CD4-positive, CD25-positive, alpha-beta regulatory T cell (primary cell): ENCODE measurements around the gene MAB21L3. TPM values are rescaled to one million over a fixed set of nuclear protein-coding genes. Genes with fewer than 3 reads are reported as not detected.

Experiments
- ATAC-seq, 2 donors: fragments of 150-1000 bp; cut with Tn5 transposase; one replicate each; pipeline ENCODE4 v1.10.0; 2021; ENCODE audit warnings: low read depth in 2 of 2, moderate number of reproducible peaks in 2 of 2, moderate library complexity in 1 of 2
- DNase-seq, 3 donors: peaks; one replicate each; pipeline versions ENCODE4 v3.0.0 to v3.0.0-alpha.2; 2012 to 2022; ENCODE audit warnings: mixed read lengths in 1 of 3
- H3K27ac ChIP-seq: one replicate; pipeline ENCODE4 v1.7.0; 2013; ENCODE audit warnings: mild to moderate bottlenecking, low read length; ENCODE audit not compliant: insufficient read depth, poor library complexity, severe bottlenecking
- H3K27me3 ChIP-seq: one replicate; pipeline ENCODE4 v1.7.0; 2013; ENCODE audit warnings: low read length; ENCODE audit not compliant: control insufficient read depth, insufficient read depth
- H3K36me3 ChIP-seq: one replicate; pipeline ENCODE4 v1.7.0; 2013; ENCODE audit warnings: mild to moderate bottlenecking, low read length, moderate library complexity; ENCODE audit not compliant: control insufficient read depth, insufficient read depth
- H3K4me1 ChIP-seq: 2 replicates; pipeline ENCODE4 v1.7.0; 2013; ENCODE audit warnings: mild to moderate bottlenecking, low read length; ENCODE audit not compliant: insufficient read depth, control insufficient read depth, poor library complexity, severe bottlenecking
- H3K4me3 ChIP-seq: one replicate; pipeline ENCODE4 v1.7.0; 2013; ENCODE audit warnings: low read depth, mild to moderate bottlenecking, low read length, moderate library complexity
- H3K9me3 ChIP-seq, 2 experiments: 1 replicate in 1 of 2; 2 replicates in 1 of 2; pipeline ENCODE4 v1.7.0; 2013; ENCODE audit warnings: low read length in 2 of 2, mild to moderate bottlenecking in 1 of 2, moderate library complexity in 1 of 2; ENCODE audit not compliant: control insufficient read depth in 2 of 2
- H3K27ac Mint-ChIP-seq, 3 donors: one replicate each; pipeline ENCODE4 v1.8.0; 2020 to 2022; ENCODE audit warnings: mild to moderate bottlenecking in 3 of 3, mixed read lengths in 3 of 3, moderate library complexity in 2 of 3
- H3K27me3 Mint-ChIP-seq: one replicate; pipeline ENCODE4 v1.8.0; 2022; ENCODE audit warnings: mild to moderate bottlenecking, mixed read lengths
- H3K36me3 Mint-ChIP-seq: one replicate; pipeline ENCODE4 v1.8.0; 2020; ENCODE audit warnings: mixed read lengths
- H3K4me1 Mint-ChIP-seq, 4 donors: one replicate each; pipeline ENCODE4 v1.8.0; 2020 to 2022; ENCODE audit warnings: mixed read lengths in 4 of 4, mild to moderate bottlenecking in 1 of 4
- H3K4me3 Mint-ChIP-seq, 4 donors: one replicate each; pipeline ENCODE4 v1.8.0; 2020 to 2022; ENCODE audit warnings: mild to moderate bottlenecking in 4 of 4, mixed read lengths in 4 of 4, moderate library complexity in 3 of 4
- H3K9me3 Mint-ChIP-seq, 7 donors: one replicate each; pipeline ENCODE4 v1.8.0; 2020 to 2022; ENCODE audit warnings: mixed read lengths in 7 of 7, mild to moderate bottlenecking in 3 of 7, moderate library complexity in 2 of 7
- polyA plus RNA-seq, 4 donors: library from polyadenylated mRNA; unstranded; fragments of 300-500 nt; fragmentation: Illumina TruSeq; gene quantifications; one replicate each; pipeline ENCODE4 v1.2.3, GENCODE V29; 2021
- total RNA-seq: library from RNA; stranded (reverse); gene quantifications from one replicate; pipeline ENCODE4 v1.2.3, GENCODE V29; 2022

Gene MAB21L3
- total and polyA plus RNA-seq, 5 donors from 2014 or later, result not detected

- peaks cover 8% of the 10 kb centered on the region for H3K27me3 Mint-ChIP-seq
- H3K27ac Mint-ChIP-seq, result no peak overlapping the region
- Histone ChIP-seq H3K27me3 (peaks cover 6% of the 10 kb centered on the region), H3K27ac (no peak overlapping the region), H3K9me3 (no peaks in the 10 kb centered on the region), H3K36me3 (no peaks in the 10 kb centered on the region), H3K4me3 (no peak overlapping the region), H3K4me1 (no peaks in the 10 kb centered on the region)
- H3K4me1 Mint-ChIP-seq, result no peaks in the 10 kb centered on the region
- no peaks in the 10 kb centered on the region for H3K36me3 Mint-ChIP-seq
- H3K4me3 Mint-ChIP-seq, result no peak overlapping the region
- no peaks in the 10 kb centered on the region for H3K9me3 Mint-ChIP-seq
- DNase-seq, result no peak
- ATAC-seq, result no peak
Observed at GRCh38 chr1:116177861-116178260, 66.7 kb downstream of the MAB21L3 start.

- Histone ChIP-seq H3K9me3 (no peaks in the 10 kb centered on the region), H3K4me3 (no peak overlapping the region), H3K36me3 (no peaks in the 10 kb centered on the region), H3K27me3 (peaks cover 8% of the 10 kb centered on the region), H3K4me1 (no peaks in the 10 kb centered on the region), H3K27ac (no peak overlapping the region)
- no peak overlapping the region for H3K4me3 Mint-ChIP-seq
- ATAC-seq, result no peak
- H3K27ac Mint-ChIP-seq, result no peak overlapping the region
- no peaks in the 10 kb centered on the region for H3K9me3 Mint-ChIP-seq
- H3K27me3 Mint-ChIP-seq, result peaks cover 12% of the 10 kb centered on the region
- no peak for DNase-seq
- no peaks in the 10 kb centered on the region for H3K36me3 Mint-ChIP-seq
- H3K4me1 Mint-ChIP-seq, result no peaks in the 10 kb centered on the region
Observed at GRCh38 chr1:116178837-116179236, 67.6 kb downstream of the MAB21L3 start.

GRCh38 chr1:116179419-116179818 is 68.2 kb downstream of the MAB21L3 start:
- Mint-ChIP-seq H3K4me1 (no peaks in the 10 kb centered on the region), H3K4me3 (no peak overlapping the region), H3K27me3 (peaks cover 12% of the 10 kb centered on the region), H3K9me3 (no peaks in the 10 kb centered on the region), H3K27ac (no peak overlapping the region), H3K36me3 (no peaks in the 10 kb centered on the region)
- peaks cover 8% of the 10 kb centered on the region for H3K27me3 ChIP-seq
- H3K36me3 ChIP-seq, result no peaks in the 10 kb centered on the region
- no peak overlapping the region for H3K27ac ChIP-seq
- H3K9me3 ChIP-seq, result no peaks in the 10 kb centered on the region
- no peak for DNase-seq
- H3K4me3 ChIP-seq, result no peak overlapping the region
- ATAC-seq, result no peak
- H3K4me1 ChIP-seq, result no peaks in the 10 kb centered on the region

GRCh38 chr1:116179964-116180363 is 68.8 kb downstream of the MAB21L3 start:
- H3K4me1 ChIP-seq, result no peaks in the 10 kb centered on the region
- peaks cover 8% of the 10 kb centered on the region for H3K27me3 ChIP-seq
- H3K4me3 ChIP-seq, result no peak overlapping the region
- H3K36me3 Mint-ChIP-seq, result no peaks in the 10 kb centered on the region
- DNase-seq (no peak), ATAC-seq (no peak)
- H3K27ac Mint-ChIP-seq, result no peak overlapping the region
- H3K4me3 Mint-ChIP-seq, result no peak overlapping the region
- H3K4me1 Mint-ChIP-seq, result no peaks in the 10 kb centered on the region
- no peaks in the 10 kb centered on the region for H3K36me3 ChIP-seq
- H3K27ac ChIP-seq, result no peak overlapping the region
- no peaks in the 10 kb centered on the region for H3K9me3 Mint-ChIP-seq
- peaks cover 12% of the 10 kb centered on the region for H3K27me3 Mint-ChIP-seq
- H3K9me3 ChIP-seq, result no peaks in the 10 kb centered on the region

GRCh38 chr1:116182019-116182714 is 71.0 kb downstream of the MAB21L3 start:
- peaks cover 8% of the 10 kb centered on the region for H3K27me3 ChIP-seq
- DNase-seq (no peak), ATAC-seq (no peak)
- H3K4me3 Mint-ChIP-seq, result no peak overlapping the region
- no peaks in the 10 kb centered on the region for H3K4me1 Mint-ChIP-seq
- no peaks in the 10 kb centered on the region for H3K9me3 Mint-ChIP-seq
- no peaks in the 10 kb centered on the region for H3K9me3 ChIP-seq
- no peaks in the 10 kb centered on the region for H3K4me1 ChIP-seq
- no peak overlapping the region for H3K4me3 ChIP-seq
- no peak overlapping the region for H3K27ac ChIP-seq
- H3K27ac Mint-ChIP-seq, result no peak overlapping the region
- H3K27me3 Mint-ChIP-seq, result peaks cover 27% of the 10 kb centered on the region
- H3K36me3 ChIP-seq, result no peaks in the 10 kb centered on the region
- no peaks in the 10 kb centered on the region for H3K36me3 Mint-ChIP-seq

Other genes with a start within 250 kb of the MAB21L3 start
- gene SLC22A15, start 134.9 kb upstream of the MAB21L3 start, total RNA-seq, result 0.17 TPM
- gene SLC22A15, start 134.9 kb upstream of the MAB21L3 start, polyA plus RNA-seq, result under 1 TPM in 1 of 4 donors, not detected in 3; 0.03 TPM